NOMO-1 treated with dmso at 0.1 percent for 144 hours (cell line): Measurements from ENCODE around the gene PDE4B.
"Not testable (repeated sequence)": the region's sequence is repeated elsewhere in the genome, so short reads cannot be mapped to it uniquely, and the experiment has no call there.

Source experiments
- DNase-seq: peaks from one replicate; lab custom pipeline; 2025; ENCODE audit not compliant: unreplicated experiment; lab: John Stamatoyannopoulos, UW

PDE4B gene

DNA sequence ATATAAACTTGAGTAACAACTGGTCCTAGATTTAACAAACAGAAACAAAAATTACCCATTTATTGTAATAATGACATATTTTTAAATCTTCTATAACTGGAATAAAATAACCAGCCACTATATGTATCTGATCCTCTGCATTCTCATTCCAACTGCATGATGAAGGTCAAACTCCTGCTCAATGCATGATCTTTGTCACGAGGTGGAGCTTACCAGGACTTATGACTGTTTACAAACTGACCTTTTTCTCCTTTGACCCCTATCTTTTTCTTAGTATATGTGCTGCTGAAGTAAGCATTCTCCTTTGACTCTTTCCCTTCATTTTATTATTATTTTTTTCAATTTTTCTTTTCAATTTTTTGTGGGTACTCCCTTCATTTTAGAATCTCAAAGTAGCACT, 252.2 kb downstream of the PDE4B start:
- DNase-seq, result no peak

DNA sequence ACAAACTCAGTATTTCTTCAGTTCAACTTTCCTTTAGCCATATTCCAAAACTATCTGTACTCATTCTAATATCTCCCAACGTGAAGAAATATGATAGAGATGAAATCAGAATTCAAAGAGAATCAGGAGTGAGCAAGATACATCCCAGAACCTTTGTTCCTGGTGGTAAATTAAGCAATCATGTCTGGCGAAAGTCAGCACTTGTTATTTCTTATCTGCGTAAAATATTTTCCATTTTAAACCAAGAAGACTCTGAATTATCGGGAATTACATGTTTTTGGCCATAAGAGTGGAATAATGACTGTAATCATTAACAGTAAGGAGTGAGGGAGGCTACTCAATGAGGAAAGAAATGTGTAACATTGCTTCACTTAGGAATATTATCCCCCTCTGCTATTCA, 253.7 kb downstream of the PDE4B start:
- no peak for DNase-seq

DNA sequence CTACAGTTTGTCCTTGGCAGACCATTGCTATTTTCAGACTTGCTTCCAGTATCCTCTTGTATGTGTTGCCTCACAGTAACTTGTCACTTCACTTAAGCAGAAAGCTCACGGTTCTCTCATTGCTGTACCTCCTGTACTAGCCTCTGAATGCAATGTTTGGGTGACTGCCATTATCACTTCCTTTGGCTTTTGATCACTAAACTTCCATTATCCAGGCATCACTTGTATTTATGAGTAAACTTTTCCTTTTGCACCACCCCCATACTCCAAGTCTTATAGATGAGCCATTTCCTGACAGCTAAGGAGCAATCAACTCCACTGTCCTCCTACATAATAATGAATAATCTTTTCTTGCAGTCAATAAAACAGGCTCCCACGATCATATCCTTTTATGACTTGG, 255.3 kb downstream of the PDE4B start:
- DNase-seq, result no peak

DNA sequence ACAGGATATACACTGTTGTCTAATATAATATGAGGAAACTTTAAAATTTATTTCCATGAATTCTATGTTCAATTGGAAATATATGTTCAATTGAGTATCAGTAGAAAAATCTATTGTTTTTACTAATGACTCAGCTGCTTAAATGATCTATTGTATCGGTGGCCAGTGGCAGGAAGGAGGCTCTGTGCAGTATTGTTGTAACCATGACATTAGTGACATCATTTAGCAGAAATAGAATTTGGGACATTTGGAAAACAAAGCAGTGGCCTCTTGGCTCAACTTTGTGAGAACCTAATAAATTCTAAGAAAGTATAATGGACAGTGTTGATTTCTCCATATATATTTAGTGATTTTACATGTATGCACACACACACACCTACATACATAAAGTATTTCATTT, 257.4 kb downstream of the PDE4B start:
- DNase-seq, result no peak

DNA sequence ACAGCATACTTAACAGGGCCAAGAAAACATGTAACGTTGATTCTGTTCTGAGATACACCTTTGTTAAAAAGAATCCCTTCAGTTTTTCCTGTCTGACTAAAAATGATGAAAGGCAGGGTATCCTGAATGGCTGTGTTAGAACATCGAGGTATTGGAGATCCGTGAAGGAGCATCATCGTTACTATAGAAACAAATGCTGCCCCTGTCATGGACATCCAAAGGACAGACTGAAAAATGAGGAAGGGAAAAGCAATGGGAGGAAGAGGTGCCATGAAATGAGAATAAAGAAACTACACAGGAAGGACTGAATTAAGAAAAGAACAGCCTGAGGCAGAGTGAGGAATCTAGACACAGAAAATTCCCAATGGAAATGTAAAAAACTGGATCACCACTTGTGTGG, 257.9 kb downstream of the PDE4B start:
- DNase-seq, result no peak

DNA sequence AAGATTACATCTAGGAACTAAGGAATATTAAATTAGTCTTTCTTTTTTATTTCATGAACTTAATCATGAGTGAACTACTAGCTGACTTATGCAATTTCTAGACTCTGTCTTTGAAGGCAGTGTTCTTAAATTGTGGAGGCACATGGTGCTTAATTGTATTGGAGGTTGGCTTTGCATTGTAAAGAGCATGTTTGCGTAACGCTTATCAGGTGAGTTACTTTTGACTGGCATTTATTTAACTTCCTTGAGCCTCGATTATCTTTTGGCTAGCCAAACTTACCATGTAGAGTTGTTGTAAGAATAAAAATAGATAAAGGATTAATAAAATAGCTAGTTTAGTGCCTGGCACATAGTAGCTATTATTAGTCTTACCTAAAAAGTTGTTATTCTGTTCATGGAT, 262.4 kb downstream of the PDE4B start:
- DNase-seq, result no peak

DNA sequence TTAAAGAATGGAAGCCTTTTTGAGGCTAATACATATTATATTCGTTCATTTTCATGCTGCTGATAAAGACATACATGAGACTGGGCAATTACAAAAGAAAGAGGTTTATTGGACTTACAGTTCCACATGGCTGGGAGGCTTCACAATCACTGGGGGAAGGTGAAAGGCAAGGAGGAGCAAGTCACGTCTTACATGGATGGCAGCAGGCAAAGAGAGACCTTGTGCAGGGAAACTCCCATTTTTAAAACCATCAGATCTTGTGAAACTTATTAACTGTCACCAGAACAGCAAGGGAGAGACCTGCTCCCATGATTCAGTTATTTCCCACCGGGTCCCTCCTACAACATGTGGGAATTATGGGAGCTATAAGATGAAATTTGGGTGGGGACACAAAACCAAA, 264.8 kb downstream of the PDE4B start:
- DNase-seq, result not testable (repeated sequence)

DNA sequence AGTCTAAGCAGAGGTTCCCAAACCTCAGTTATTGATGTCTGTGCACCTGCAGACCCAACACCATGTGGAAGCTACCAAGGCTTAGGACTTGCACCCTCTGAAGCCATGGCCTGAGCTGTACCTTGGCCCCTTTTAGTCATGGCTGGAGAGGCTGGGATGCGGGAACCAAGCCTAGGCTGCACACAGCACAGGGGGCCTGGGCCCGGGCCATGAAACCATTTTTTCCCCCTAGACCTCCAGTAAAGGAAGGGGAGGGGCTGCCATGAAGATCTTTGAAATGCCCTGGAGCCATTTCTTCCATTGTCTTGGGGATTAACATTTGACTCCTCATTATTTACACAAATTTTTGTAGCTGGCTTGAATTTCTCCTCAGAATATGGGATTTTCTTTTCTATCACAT, 265.9 kb downstream of the PDE4B start:
- DNase-seq, result no peak

DNA sequence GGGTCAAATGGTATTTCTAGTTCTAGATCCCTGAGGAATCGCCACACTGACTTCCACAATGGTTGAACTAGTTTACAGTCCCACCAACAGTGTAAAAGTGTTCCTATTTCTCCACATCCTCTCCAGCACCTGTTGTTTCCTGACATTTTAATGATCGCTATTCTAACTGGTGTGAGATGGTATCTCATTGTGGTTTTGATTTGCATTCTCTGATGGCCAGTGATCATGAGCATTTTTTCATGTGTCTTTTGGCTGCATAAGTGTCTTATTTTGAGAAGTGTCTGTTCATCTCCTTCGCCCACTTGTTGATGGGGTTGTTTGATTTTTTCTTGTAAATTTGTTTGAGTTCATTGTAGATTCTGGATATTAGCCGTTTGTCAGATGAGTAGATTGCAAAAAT, 274.5 kb downstream of the PDE4B start:
- DNase-seq, result not testable (repeated sequence)

DNA sequence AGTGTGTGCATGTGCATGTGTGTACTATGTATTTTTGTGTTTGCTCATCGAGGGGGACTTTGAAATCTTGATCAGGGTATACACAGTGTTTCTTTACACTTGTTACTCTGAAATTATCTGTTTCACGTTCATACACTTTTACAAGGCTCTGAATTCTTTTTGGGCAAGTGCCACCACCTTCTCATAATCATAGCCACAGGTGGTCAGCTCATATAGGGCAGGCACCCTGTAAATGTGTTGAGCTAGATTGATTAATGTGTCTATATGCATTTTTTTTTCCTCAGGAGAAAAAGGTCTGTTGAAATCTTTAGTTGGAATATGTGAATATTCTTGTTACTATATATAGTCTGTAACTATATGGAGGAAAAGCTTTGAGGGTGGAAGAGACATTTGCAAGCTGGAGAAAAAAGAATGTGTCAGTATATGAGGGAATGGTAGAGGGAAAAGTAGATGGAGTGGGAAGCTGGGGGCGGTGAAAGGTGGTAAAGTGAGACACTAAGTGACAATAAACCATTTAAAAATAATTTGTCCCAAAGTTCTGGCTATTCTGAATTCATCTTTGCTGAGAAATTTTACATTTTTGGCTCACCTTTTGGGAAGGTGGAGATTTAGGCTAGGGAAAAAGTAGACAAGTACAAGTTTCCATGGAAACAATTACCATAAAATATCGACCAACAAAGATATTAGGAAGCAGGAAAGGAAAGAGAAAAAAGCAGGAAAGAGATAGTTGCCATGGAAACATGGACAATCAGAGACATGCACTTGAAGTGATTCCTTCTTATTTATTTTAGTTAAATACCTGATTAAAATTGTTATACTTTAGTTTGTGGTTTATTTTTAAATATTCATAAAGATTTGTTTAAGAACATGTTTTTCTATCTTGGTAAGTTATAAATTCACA, 277.5 kb downstream of the PDE4B start:
- DNase-seq, result no peak

DNA sequence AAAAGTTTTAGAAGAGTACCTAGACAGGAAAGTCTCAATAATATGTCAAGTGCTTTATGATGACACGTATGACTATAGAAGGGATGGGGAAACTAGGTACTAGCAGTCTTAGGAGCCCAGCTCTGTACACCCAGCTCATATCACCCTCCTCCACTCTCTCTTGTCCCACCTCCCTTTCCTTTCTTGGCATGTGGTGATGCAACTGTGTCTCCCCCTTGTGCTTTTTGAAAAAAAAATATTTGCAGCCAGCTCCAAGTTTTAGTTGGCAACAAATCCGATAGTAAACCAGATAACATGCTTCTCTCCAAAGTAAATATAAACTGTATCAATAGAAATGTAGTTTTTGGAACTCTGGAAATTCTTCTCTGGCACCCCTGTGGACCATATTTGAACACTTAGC, 280.7 kb downstream of the PDE4B start:
- no peak for DNase-seq

DNA sequence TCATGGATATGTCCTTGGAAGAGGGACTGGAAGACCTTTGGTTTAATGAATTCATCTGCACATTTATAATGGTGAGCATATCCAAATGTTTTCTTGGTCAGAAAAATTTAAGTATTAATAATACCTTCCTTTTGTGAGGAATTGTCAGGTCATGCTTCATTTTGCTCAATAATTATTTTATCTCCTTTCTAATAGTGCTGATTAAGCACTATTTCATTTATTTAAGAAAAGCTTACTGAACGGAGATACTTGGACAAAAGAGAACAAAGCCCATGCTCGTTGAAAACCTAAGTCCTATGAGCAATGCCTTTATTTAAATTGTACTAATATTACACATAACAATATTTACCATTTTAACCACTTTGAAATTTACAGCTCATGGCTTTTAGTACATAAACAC, 281.5 kb downstream of the PDE4B start:
- no peak for DNase-seq

DNA sequence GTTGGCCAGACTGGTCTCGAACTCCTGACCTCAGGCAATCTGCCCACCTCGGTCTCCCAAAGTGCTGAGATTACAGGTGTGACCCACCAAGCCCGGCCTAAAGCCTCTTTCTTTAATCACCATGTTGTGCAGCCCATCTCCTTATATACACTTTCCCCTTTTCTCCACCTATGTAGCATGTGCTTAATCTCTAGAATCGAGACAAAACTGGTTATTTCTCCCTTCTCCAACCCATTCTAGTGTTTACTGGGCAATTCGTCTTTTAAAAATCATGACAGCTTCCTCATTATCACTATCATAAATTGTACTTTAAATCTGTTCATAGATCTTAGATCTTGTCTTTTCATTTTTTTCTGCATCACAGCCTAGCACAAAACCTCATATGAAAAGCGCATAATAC, 285.7 kb downstream of the PDE4B start:
- no peak for DNase-seq

DNA sequence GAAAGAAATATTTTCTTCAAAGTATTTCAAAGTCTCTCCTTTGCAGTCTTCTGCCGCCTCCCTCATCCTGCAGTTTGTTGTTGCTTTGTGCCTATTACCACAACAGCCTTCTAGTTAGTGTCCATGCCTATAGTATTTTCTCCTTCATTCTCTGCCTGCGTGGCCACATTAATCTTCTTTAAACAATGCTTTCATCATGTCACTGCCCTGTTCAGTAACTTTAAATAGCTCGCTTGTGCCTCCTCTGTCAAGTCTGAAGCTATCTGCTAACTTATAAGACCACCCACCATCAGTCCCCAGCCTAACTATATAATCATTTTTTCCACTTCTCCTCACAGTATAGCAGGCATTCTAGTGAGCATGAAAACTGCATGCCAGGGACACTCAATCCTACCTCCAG, 290.3 kb downstream of the PDE4B start:
- no peak for DNase-seq

DNA sequence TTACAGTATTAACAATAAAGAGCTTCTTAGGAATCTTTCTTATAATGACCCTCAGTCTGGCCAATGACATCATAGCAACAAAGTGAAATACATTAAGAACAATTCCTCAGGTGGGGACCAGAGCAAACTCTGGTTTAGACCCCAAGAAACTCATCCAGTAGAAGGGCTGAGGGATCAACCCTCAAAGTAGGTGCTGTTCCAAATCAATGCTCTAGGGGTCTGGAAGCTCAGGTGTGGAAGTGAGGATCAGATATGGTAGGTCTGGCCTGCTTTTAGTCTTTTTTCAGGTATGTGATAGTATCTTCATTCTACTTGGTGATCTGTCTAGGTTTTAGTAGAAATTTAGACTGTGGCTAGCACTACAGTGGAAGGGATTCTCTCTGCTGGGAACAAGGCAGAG, 291.7 kb downstream of the PDE4B start:
- no peak for DNase-seq

DNA sequence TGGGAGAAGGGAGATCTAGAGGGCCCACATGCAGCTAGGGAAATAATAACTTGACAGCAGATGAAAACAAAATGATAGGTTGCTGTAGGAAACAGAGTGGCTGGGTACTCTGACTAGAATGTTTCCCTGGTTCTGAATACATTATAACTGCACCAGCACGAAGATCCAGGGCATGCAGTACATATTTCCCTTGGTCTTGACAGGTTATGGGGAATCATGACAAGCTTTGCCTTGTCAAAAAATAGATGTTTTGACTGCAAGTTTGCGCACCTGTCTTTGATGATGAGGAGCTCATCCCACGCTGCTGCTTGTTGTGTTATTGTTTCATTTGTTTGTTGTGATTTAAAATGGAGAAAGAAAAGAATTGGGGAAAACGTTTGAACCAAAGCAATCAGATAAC, 292.9 kb downstream of the PDE4B start:
- no peak for DNase-seq

DNA sequence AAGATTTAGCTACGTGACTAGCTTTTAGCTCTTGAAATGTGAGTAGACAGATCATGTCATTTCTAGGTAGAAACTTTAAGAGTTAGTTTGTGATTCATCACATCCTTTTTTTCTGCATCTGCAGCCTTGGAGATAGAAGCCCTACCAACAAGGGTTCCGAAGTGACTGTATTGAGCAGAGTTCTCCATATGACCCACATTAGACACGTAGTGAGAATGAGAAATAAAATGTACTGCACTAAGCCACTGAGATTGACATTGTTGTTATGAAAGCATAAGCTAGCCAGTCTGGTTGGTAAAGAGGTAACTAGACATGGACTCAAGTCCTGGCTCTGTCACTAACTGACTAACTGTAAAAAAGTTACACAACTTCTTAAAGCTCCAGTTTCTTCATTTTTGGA, 296.1 kb downstream of the PDE4B start:
- no peak for DNase-seq

DNA sequence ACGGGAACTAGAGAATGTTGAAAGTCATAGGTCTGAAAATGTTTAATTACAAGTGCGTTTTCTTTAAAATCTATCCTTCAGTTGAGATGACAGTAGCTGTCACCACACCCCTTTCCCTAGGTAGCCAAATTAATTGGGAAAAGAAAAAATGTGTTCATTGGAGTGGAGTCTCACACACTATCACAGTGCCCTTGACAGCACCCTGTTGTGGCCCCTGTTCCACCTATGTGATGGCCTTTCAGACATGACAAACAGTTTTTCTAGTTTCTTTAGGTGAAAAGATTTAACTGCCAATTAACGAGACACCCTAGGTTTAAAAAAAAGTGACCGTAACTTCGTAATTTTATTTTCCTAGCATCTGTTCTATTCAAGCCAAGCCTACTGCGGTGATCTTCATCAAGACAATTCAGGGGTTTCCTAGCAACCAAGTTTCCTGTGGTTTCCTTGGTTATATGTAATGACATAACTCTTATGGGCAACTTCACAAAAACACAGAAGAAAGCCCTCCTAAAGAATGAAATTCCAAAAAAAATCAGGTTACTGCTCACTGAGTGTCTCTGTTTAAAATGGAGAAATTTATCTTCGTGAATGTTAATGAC, 298.3 kb downstream of the PDE4B start:
- DNase-seq, result no peak

DNA sequence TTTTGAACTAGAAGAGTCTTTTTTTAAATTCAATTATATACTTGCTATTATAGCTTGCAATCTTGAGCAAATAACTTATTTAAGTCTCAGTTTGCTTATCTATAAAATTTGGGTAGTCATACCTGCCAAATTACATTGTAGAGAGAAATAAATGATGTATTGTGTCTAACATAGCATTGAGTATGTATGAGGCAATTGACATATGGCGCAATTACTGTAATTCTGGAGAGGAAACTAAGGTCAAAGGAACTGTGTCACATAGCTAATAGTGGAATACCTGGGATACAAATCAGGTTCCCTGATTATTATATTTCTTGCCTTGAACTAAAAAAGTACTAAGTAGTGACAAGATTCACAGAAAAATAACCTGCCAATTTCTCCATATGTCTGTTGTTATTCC, 302.5 kb downstream of the PDE4B start:
- no peak for DNase-seq

DNA sequence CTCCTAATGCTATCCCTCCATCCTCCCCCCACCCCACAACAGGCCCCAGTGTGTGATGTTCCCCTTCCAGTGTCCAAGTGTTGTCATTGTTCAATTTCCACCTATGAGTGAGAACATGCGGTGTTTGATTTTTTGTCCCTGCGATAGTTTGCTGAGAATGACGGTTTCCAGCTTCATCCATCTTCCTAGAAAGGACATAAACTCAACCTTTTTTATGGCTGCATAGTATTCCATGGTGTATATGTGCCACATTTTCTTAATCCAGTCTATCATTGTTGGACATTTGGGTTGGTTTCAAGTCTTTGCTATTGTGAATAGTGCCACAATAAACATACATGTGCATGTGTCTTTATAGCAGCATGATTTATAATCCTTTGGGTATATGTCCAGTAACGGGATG, 308.3 kb downstream of the PDE4B start:
- DNase-seq, result not testable (repeated sequence)

DNA sequence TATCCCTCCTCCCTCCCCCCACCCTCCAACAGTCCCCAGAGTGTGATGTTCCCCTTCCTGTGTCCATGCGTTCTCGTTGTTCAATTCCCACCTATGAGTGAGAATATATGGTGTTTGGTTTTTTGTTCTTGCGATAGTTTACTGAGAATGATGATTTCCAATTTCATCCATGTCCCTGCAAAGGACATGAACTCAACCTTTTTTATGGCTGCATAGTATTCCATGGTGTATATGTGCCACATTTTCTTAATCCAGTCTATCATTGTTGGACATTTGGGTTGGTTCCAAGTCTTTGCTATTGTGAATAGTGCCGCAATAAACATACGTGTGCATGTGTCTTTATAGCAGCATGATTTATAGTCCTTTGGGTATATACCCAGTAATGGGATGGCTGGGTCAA, 311.4 kb downstream of the PDE4B start:
- not testable (repeated sequence) for DNase-seq

DNA sequence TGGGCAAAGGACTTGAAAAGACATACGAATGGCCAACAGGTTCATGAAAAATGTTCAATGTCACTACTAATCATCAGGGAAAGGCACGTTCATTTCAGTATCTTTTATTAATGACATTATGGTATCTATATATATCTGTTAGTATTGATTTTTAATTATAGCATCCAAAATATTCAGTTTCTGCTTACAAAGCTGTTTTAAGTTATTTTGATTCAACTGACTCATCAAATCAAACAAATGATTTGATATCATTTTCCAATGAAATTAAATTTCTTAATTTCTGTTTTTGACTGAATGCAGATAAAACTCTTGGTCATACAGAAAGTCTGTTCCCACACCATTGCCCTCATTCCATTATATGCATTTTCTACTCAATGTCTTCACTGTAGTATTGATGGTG, 315.9 kb downstream of the PDE4B start:
- DNase-seq, result no peak
